ENCODE data around the gene NCAPD2. TPM values are rescaled to one million over a fixed set of nuclear protein-coding genes. Genes with fewer than 3 reads are reported as not detected.

Gene NCAPD2
- polyA plus RNA-seq, 3 donors: 6.2 to 15.0 (median 8.3) TPM

DNA sequence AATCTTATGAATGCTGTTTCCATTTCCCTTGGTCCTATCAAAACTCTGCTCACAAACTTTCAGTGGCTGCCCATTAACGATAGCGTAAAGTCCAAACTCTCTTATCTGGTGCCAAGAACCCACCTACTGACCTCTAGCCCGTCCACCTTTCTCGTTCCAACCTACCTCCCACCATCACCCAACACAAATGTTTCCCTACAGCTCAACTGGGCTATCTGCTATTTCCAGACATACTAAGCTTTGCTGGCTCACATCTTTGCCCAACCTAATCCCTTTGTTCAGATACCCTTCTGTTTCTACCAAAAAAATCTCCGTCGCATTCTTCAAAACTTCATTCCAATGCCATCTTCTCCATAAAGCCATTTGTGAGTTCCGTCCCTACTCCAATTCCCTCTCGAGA lies 81.7 kb downstream of the NCAPD2 start:
- Histone ChIP-seq H3K4me1 (ENCODE audit: control insufficient read depth in 1 of 2, insufficient read depth in 2 of 2, low read length in 2 of 2) (no peaks in the 10 kb centered on the region), H3K79me2 (ENCODE audit: insufficient read depth, low read length) (no peaks in the 10 kb centered on the region), H3K27me3 (ENCODE audit: control insufficient read depth in 2 of 2, insufficient read depth in 2 of 2, low read length in 2 of 2) (no peaks in the 10 kb centered on the region), H3K4me2 (replicated peaks; ENCODE audit: extremely low read depth, low read length, poor library complexity, severe bottlenecking) (no peak overlapping the region), H3K9me3 (replicated peaks in 1 of 2; ENCODE audit: control insufficient read depth in 1 of 2, insufficient read depth in 1 of 2, low read length in 2 of 2) (no peaks in the 10 kb centered on the region), H3K36me3 (replicated peaks in 1 of 2; ENCODE audit: control insufficient read depth in 1 of 2, insufficient read depth in 2 of 2, low read length in 2 of 2) (peaks cover 81 to 97% of the 10 kb centered on the region in 2 donors), H3K27ac (ENCODE audit: low read depth in 1 of 2, low read length in 2 of 2) (no peak overlapping the region), H3K9ac (ENCODE audit: insufficient read depth, low read length, poor library complexity, severe bottlenecking) (no peak overlapping the region), H3K4me3 (replicated peaks in 1 of 3; ENCODE audit: low read depth in 2 of 3, low read length in 3 of 3) (no peak overlapping the region), H4K20me1 (ENCODE audit: insufficient read depth, low read length) (no peaks in the 10 kb centered on the region), H2AFZ (ENCODE audit: insufficient read depth, low read depth, low read length, poor library complexity, severe bottlenecking) (no peak overlapping the region)
- Mint-ChIP-seq H3K4me3 (no peak overlapping the region), H3K36me3 (peaks cover 74 to 98% of the 10 kb centered on the region in 2 donors), H3K27me3 (ENCODE audit: low read depth in 3 of 3) (no peaks in the 10 kb centered on the region), H3K9me3 (peaks cover 0 to 2% (median 0%) of the 10 kb centered on the region in 7 donors), H3K4me1 (no peaks in the 10 kb centered on the region), H3K27ac (no peak overlapping the region)
- intact Hi-C loops (cut with micrococcal nuclease): no loop called here
- 98% methylated on average over 8 of the region's 8 CpGs for WGBS (ENCODE audit: insufficient coverage)
- TF ChIP-seq, protein P1, sequence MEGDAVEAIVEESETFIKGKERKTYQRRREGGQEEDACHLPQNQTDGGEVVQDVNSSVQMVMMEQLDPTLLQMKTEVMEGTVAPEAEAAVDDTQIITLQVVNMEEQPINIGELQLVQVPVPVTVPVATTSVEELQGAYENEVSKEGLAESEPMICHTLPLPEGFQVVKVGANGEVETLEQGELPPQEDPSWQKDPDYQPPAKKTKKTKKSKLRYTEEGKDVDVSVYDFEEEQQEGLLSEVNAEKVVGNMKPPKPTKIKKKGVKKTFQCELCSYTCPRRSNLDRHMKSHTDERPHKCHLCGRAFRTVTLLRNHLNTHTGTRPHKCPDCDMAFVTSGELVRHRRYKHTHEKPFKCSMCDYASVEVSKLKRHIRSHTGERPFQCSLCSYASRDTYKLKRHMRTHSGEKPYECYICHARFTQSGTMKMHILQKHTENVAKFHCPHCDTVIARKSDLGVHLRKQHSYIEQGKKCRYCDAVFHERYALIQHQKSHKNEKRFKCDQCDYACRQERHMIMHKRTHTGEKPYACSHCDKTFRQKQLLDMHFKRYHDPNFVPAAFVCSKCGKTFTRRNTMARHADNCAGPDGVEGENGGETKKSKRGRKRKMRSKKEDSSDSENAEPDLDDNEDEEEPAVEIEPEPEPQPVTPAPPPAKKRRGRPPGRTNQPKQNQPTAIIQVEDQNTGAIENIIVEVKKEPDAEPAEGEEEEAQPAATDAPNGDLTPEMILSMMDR (IDR thresholded peaks at IDR 0.05): no peak
- no peak for DNase-seq

Small RNAs within 50 kb of the gene (small RNA-seq; reads per million reads assigned to genes)
- gene SCARNA11 (ENCODE audit: insufficient read length, low read depth): 55.7 reads per million, percentile 94 among the genes with 10 or more reads in this experiment

Other genes with a start within 250 kb of the NCAPD2 start
- under 1 TPM in 1 of 3 donors, not detected in 2; 0.05 TPM for gene PLEKHG6, start 183.4 kb upstream of the NCAPD2 start, polyA plus RNA-seq
- gene TNFRSF1A, start 152.0 kb upstream of the NCAPD2 start, polyA plus RNA-seq: 100 to 1,000 TPM; 108 to 157 (median 152) TPM
- under 1 TPM; 0.11 to 0.68 (median 0.63) TPM for gene SCNN1A, start 118.5 kb upstream of the NCAPD2 start, polyA plus RNA-seq
- 100 to 1,000 TPM in 1 of 3 donors, 10 to 100 TPM in 2; 56.4 to 108 (median 60.6) TPM for gene LTBR, start 109.9 kb upstream of the NCAPD2 start, polyA plus RNA-seq
- gene CD27, start 49.1 kb upstream of the NCAPD2 start, polyA plus RNA-seq: 1 to 10 TPM in 1 of 3 donors, under 1 TPM in 2; 0.08 to 1.2 (median 0.88) TPM
- gene TAPBPL, start 42.1 kb upstream of the NCAPD2 start, polyA plus RNA-seq: 100 to 1,000 TPM in 1 of 3 donors, 10 to 100 TPM in 2; 89.3 to 145 (median 91.8) TPM
- gene VAMP1, start 23.4 kb upstream of the NCAPD2 start, polyA plus RNA-seq: 10 to 100 TPM in 1 of 3 donors, under 1 TPM in 2; 0.84 to 24.6 (median 0.85) TPM
- gene MRPL51, start 840 bp upstream of the NCAPD2 start, polyA plus RNA-seq: 100 to 1,000 TPM in 2 of 3 donors, 10 to 100 TPM in 1; 22.0 to 238 (median 189) TPM
- 1,000 to 10,000 TPM; 2,879 to 3,427 (median 3,223) TPM for gene GAPDH, start 40.4 kb downstream of the NCAPD2 start, polyA plus RNA-seq
- gene IFFO1, start 61.9 kb downstream of the NCAPD2 start, polyA plus RNA-seq: 100 to 1,000 TPM in 1 of 3 donors, 10 to 100 TPM in 2; 10.7 to 178 (median 11.1) TPM
- gene NOP2, start 74.2 kb downstream of the NCAPD2 start, polyA plus RNA-seq: 10 to 100 TPM in 1 of 3 donors, 1 to 10 TPM in 2; 3.9 to 54.5 (median 5.7) TPM
- gene CHD4, start 113.3 kb downstream of the NCAPD2 start, polyA plus RNA-seq: 10 to 100 TPM in 2 of 3 donors, 1 to 10 TPM in 1; 9.9 to 74.2 (median 16.2) TPM
- gene LPAR5, start 141.9 kb downstream of the NCAPD2 start, polyA plus RNA-seq: under 1 TPM; 0.11 to 0.18 (median 0.14) TPM
- 10 to 100 TPM; 10.2 to 28.3 (median 10.3) TPM for gene ACRBP, start 153.3 kb downstream of the NCAPD2 start, polyA plus RNA-seq
- gene ING4, start 169.0 kb downstream of the NCAPD2 start, polyA plus RNA-seq: 10 to 100 TPM; 62.2 to 67.1 (median 64.0) TPM
- 10 to 100 TPM in 2 of 3 donors, 1 to 10 TPM in 1; 9.6 to 87.0 (median 10.9) TPM for gene ZNF384, start 195.3 kb downstream of the NCAPD2 start, polyA plus RNA-seq
- not detected for gene PIANP, start 206.7 kb downstream of the NCAPD2 start, polyA plus RNA-seq
- 10 to 100 TPM; 70.1 to 77.1 (median 72.3) TPM for gene COPS7A, start 229.9 kb downstream of the NCAPD2 start, polyA plus RNA-seq

Data from CD14-positive monocyte (primary cell).